H1 (cell line): ENCODE measurements around the gene CHAC1. TPM values are rescaled to one million over a fixed set of nuclear protein-coding genes. Genes with fewer than 3 reads are reported as not detected.

Experiments
- CTCF ChIA-PET: fragments of 300-600 bp; sonication (Branson Sonifier 250); formaldehyde crosslinking; loops from one replicate; lab custom pipeline; 2021; ENCODE audit not compliant: partially characterized antibody; lab: Charles Lee
- POLR2A ChIA-PET: fragments of 300-600 bp; sonication (Branson Sonifier 250); formaldehyde crosslinking; loops from one replicate; lab custom pipeline; 2021; ENCODE audit warnings: inconsistent platforms; ENCODE audit not compliant: partially characterized antibody; lab: Charles Lee
- DNase-seq, 2 experiments: peaks; one replicate each; pipeline versions ENCODE4 v3.0.0 to v3.0.0-alpha.2; 2010 to 2022; ENCODE audit warnings: low spot score in 2 of 2, low read depth in 1 of 2, mixed read lengths in 1 of 2
- FAIRE-seq: peaks from 2 replicates; lab custom pipeline; 2011; peaks lifted over from hg19 to GRCh38; lab: Jason Lieb, UNC
- H2AFZ ChIP-seq: 2 replicates; pipeline ENCODE4 v1.8.1; 2012; ENCODE audit warnings: low read length, inconsistent platforms
- H2AK5ac ChIP-seq: 2 replicates; pipeline ENCODE4 v1.6.1; 2013; ENCODE audit warnings: low read depth, low read length
- H2BK120ac ChIP-seq: replicated peaks from 2 replicates; pipeline ENCODE3; 2013; ENCODE audit warnings: low read depth, low read length, inconsistent platforms
- H2BK12ac ChIP-seq: 2 replicates; pipeline ENCODE4 v1.6.1; 2013; ENCODE audit warnings: low read depth, low read length
- H2BK15ac ChIP-seq: 2 replicates; pipeline ENCODE4 v1.6.1; 2013; ENCODE audit warnings: low read length
- H2BK20ac ChIP-seq: 2 replicates; pipeline ENCODE4 v1.6.1; 2013; ENCODE audit warnings: low read length
- H2BK5ac ChIP-seq: 2 replicates; pipeline ENCODE4 v1.6.1; 2013; ENCODE audit warnings: low read depth, low read length
- H3K14ac ChIP-seq: 2 replicates; pipeline ENCODE4 v1.6.1; 2013; ENCODE audit warnings: inconsistent platforms; ENCODE audit not compliant: insufficient read length
- H3K18ac ChIP-seq: 2 replicates; pipeline ENCODE4 v1.6.1; 2013; ENCODE audit warnings: low read length; ENCODE audit errors: extremely low read depth
- H3K23ac ChIP-seq: 2 replicates; pipeline ENCODE4 v1.6.1; 2013; ENCODE audit warnings: inconsistent platforms; ENCODE audit not compliant: insufficient read length
- H3K23me2 ChIP-seq: 2 replicates; pipeline ENCODE4 v1.6.1; 2013; ENCODE audit warnings: low read depth, low read length
- H3K27ac ChIP-seq: 2 replicates; pipeline ENCODE4 v1.6.1; 2011; ENCODE audit warnings: low read depth, low read length, inconsistent platforms
- H3K27me3 ChIP-seq, 4 experiments: replicated peaks in 1 of 4; 1 replicate in 1 of 4; 2 replicates in 3 of 4; pipeline versions ENCODE4 v1.6.1 to v1.8.1; 2011 to 2013; ENCODE audit warnings: low read length in 3 of 4, mild to moderate bottlenecking in 3 of 4, inconsistent platforms in 2 of 4, mixed read lengths in 2 of 4, moderate library complexity in 1 of 4; ENCODE audit not compliant: control insufficient read depth in 3 of 4, insufficient read depth in 3 of 4; ENCODE audit errors: extremely low read depth in 1 of 4
- H3K36me3 ChIP-seq, 4 experiments: 2 replicates each; pipeline versions ENCODE4 v1.6.1 to v1.8.1; 2011 to 2013; ENCODE audit warnings: mild to moderate bottlenecking in 4 of 4, low read length in 3 of 4, moderate library complexity in 2 of 4, control low read depth in 1 of 4, inconsistent platforms in 1 of 4; ENCODE audit not compliant: insufficient read depth in 4 of 4, control insufficient read depth in 2 of 4
- H3K4ac ChIP-seq: replicated peaks from 2 replicates; pipeline ENCODE3; 2013; ENCODE audit warnings: low read length, low read depth, mixed read lengths, inconsistent platforms; ENCODE audit not compliant: insufficient read length
- H3K4me1 ChIP-seq, 4 experiments: replicated peaks in 1 of 4; 1 replicate in 1 of 4; 2 replicates in 3 of 4; pipeline versions ENCODE4 v1.6.1 to v1.8.1; 2011 to 2013; ENCODE audit warnings: low read length in 3 of 4, inconsistent platforms in 2 of 4, mixed read lengths in 1 of 4; ENCODE audit not compliant: insufficient read depth in 4 of 4, control insufficient read depth in 3 of 4
- H3K4me2 ChIP-seq, 2 experiments: 2 replicates each; pipeline versions ENCODE4 v1.6.1 to v1.8.1; 2011 to 2013; ENCODE audit warnings: low read depth in 2 of 2, low read length in 2 of 2, control low read depth in 1 of 2, inconsistent platforms in 1 of 2, mild to moderate bottlenecking in 1 of 2; ENCODE audit not compliant: insufficient read depth in 1 of 2
- H3K4me3 ChIP-seq, 4 experiments: fragments of 200-600, 300-600 bp in 1 of 4; sonication (generic), shearing (Covaris generic), sonication (Bioruptor Twin) in 1 of 4; 2 replicates each; pipeline versions ENCODE4 v1.5.1 to v1.8.1; 2011 to 2016; ENCODE audit warnings: low read length in 4 of 4, low read depth in 3 of 4, control low read depth in 2 of 4, inconsistent platforms in 2 of 4, mild to moderate bottlenecking in 2 of 4, mixed read lengths in 1 of 4, moderate library complexity in 1 of 4; ENCODE audit not compliant: insufficient read depth in 2 of 4; ENCODE audit errors: extremely low read depth in 1 of 4
- H3K56ac ChIP-seq: replicated peaks from 2 replicates; pipeline ENCODE3; 2013; ENCODE audit warnings: low read depth, mild to moderate bottlenecking, mixed read lengths, low read length, inconsistent platforms; ENCODE audit not compliant: insufficient read length
- H3K79me1 ChIP-seq: 2 replicates; pipeline ENCODE4 v1.6.1; 2013; ENCODE audit warnings: low read depth, low read length, control low read depth
- H3K79me2 ChIP-seq, 2 experiments: 2 replicates each; pipeline versions ENCODE4 v1.6.1 to v1.8.1; 2012 to 2013; ENCODE audit warnings: low read length in 2 of 2, mild to moderate bottlenecking in 2 of 2, inconsistent platforms in 1 of 2; ENCODE audit not compliant: insufficient read depth in 2 of 2, control insufficient read depth in 1 of 2
- H3K9ac ChIP-seq, 4 experiments: replicated peaks in 1 of 4; 1 replicate in 1 of 4; 2 replicates in 3 of 4; pipeline versions ENCODE4 v1.6.1 to v1.8.1; 2011 to 2013; ENCODE audit warnings: low read depth in 3 of 4, low read length in 3 of 4, control low read depth in 2 of 4, mild to moderate bottlenecking in 2 of 4, moderate library complexity in 2 of 4, inconsistent platforms in 1 of 4; ENCODE audit errors: extremely low read depth in 1 of 4
- H3K9me3 ChIP-seq, 2 experiments: 2 replicates each; pipeline versions ENCODE4 v1.6.1 to v1.8.1; 2012 to 2013; ENCODE audit warnings: mild to moderate bottlenecking in 2 of 2, moderate library complexity in 2 of 2, control low read depth in 1 of 2, inconsistent platforms in 1 of 2, low read depth in 1 of 2, low read length in 1 of 2, mixed read lengths in 1 of 2; ENCODE audit not compliant: insufficient read depth in 2 of 2
- H4K20me1 ChIP-seq, 2 experiments: replicated peaks in 1 of 2; 2 replicates each; pipeline versions ENCODE3 to v1.8.1; 2011 to 2013; ENCODE audit warnings: inconsistent platforms in 2 of 2, low read length in 2 of 2, mild to moderate bottlenecking in 1 of 2; ENCODE audit not compliant: insufficient read depth in 2 of 2, control insufficient read depth in 1 of 2
- H4K5ac ChIP-seq: 2 replicates; pipeline ENCODE4 v1.6.1; 2013; ENCODE audit warnings: low read length, low read depth, mixed read lengths, inconsistent platforms; ENCODE audit not compliant: insufficient read length
- H4K8ac ChIP-seq: 2 replicates; pipeline ENCODE4 v1.8.0; 2013; ENCODE audit warnings: mild to moderate bottlenecking, moderate library complexity, low read length, inconsistent platforms; ENCODE audit not compliant: insufficient read depth; ENCODE audit errors: extremely low read depth
- H4K91ac ChIP-seq: replicated peaks from 2 replicates; pipeline ENCODE3; 2013; ENCODE audit warnings: low read length, mixed read lengths, inconsistent platforms; ENCODE audit not compliant: insufficient read length
- CEBPB ChIP-seq: IDR thresholded peaks from 2 replicates; pipeline ENCODE4 v1.6.1; 2012; ENCODE audit warnings: low read depth, low read length
- CHD2 ChIP-seq: IDR thresholded peaks from 2 replicates; pipeline ENCODE4 v1.6.1; 2012; ENCODE audit warnings: low read length, improper control_type of control experiment
- EZH2 ChIP-seq: fragments of 200-600 bp; sonication (generic); IDR thresholded peaks from 2 replicates; pipeline ENCODE4 v1.7.1; 2012; ENCODE audit warnings: low read depth, mild to moderate bottlenecking, moderate library complexity, low read length, inconsistent platforms; ENCODE audit not compliant: severe bottlenecking
- HDAC2 ChIP-seq, 2 experiments: fragments of 300-600 bp in 1 of 2; sonication (generic) in 1 of 2; IDR thresholded peaks; 2 replicates each; pipeline ENCODE4 v1.6.1; 2011 to 2012; ENCODE audit warnings: low read depth in 2 of 2, low read length in 2 of 2, mild to moderate bottlenecking in 2 of 2, moderate library complexity in 2 of 2, borderline replicate concordance in 1 of 2, inconsistent platforms in 1 of 2
- JUN ChIP-seq: IDR thresholded peaks from 2 replicates; pipeline ENCODE4 v1.6.1; 2011; ENCODE audit warnings: low read depth, mild to moderate bottlenecking, improper control_type of control experiment, low read length
- KDM1A ChIP-seq: fragments of 200-600, 300-600 bp; sonication (generic); IDR thresholded peaks from 2 replicates; pipeline ENCODE4 v1.7.1; 2016; ENCODE audit warnings: mild to moderate bottlenecking, low read length, borderline replicate concordance
- MAFK ChIP-seq: IDR thresholded peaks from 2 replicates; pipeline ENCODE4 v1.6.1; 2012; ENCODE audit warnings: low read depth, mild to moderate bottlenecking, improper control_type of control experiment, low read length
- MAX ChIP-seq: IDR thresholded peaks from 2 replicates; pipeline ENCODE4 v1.6.1; 2012; ENCODE audit warnings: inconsistent platforms
- PHF8 ChIP-seq: fragments of 200-600 bp; sonication (generic); conservative IDR thresholded peaks from 2 replicates; pipeline ENCODE4 v1.7.1; 2012; ENCODE audit warnings: low read depth, mild to moderate bottlenecking, inconsistent platforms, low read length, moderate library complexity
- RNF2 ChIP-seq: fragments of 200-900, 300-1000 bp; sonication (generic); IDR thresholded peaks from 2 replicates; pipeline ENCODE4 v1.7.1; 2016; ENCODE audit warnings: borderline replicate concordance, low read depth, mild to moderate bottlenecking, antibody characterized with exemption, low read length; ENCODE audit not compliant: poor library complexity, severe bottlenecking; ENCODE audit errors: missing control alignments
- RXRA ChIP-seq: IDR thresholded peaks from 2 replicates; pipeline ENCODE4 v1.6.1; 2011; ENCODE audit warnings: low read depth, mild to moderate bottlenecking, low read length, moderate library complexity; ENCODE audit not compliant: insufficient read depth
- SUZ12 ChIP-seq: fragments of 200-600 bp; sonication (generic); IDR thresholded peaks from 2 replicates; pipeline ENCODE4 v1.6.1; 2012; ENCODE audit warnings: mild to moderate bottlenecking, inconsistent platforms, low read length, moderate library complexity, mixed read lengths
- TBP ChIP-seq: IDR thresholded peaks from 2 replicates; pipeline ENCODE4 v1.6.1; 2011; ENCODE audit warnings: low read depth, low read length, improper control_type of control experiment
- WGBS, 2 experiments: shearing (Covaris generic) in 1 of 2; methylation state at CpG; one replicate each; pipeline versions ENCODE4 v1.1.6 to v1.1.7; 2013 to 2015; ENCODE audit warnings: low lambda C conversion rate in 2 of 2, mixed read lengths in 2 of 2, inconsistent platforms in 1 of 2, low coverage in 1 of 2, missing lambda C conversion rate in 1 of 2; ENCODE audit not compliant: insufficient replicate concordance in 2 of 2, insufficient coverage in 1 of 2, insufficient read length in 1 of 2; ENCODE audit errors: extremely low coverage in 1 of 2, missing lambda C conversion rate in 1 of 2; 5-methylcytosine and 5-hydroxymethylcytosine counted together
- polyA plus RNA-seq, 7 experiments: library from polyadenylated mRNA; depleted of rRNA in 3 of 7; stranded (reverse) in 5 of 7; unstranded in 2 of 7; fragments of >200 nt in 5 of 7; fragments of 200-250 nt in 2 of 7; gene quantifications; 1 replicate in 5 of 7; 2 replicates in 1 of 7; 4 replicates in 1 of 7; pipeline versions ENCODE4 v1.2.1 to v1.2.3, GENCODE V29; 2011 to 2013; ENCODE audit warnings: missing spikeins in 2 of 7, mixed read lengths in 2 of 7
- total RNA-seq: library from RNA; stranded (reverse); fragmentation: NEBNext Ultra II Directional; extraction: Animal tissue kit (Norgen Biotek cat#: 25700); gene quantifications from 2 replicates; pipeline ENCODE4 v1.2.1, GENCODE V29; 2021

Gene CHAC1
- total and polyA plus RNA-seq, 2 of the 8 experiments (the other 6 are each of a cell fraction or from before 2014, with no cell fraction given): 34.3 to 159 TPM

- Histone ChIP-seq H2AK5ac (no peak overlapping the region), H2BK12ac (no peak overlapping the region), H4K91ac (no peak overlapping the region), H3K9ac (no peak overlapping the region), H2BK120ac (no peak overlapping the region), H2BK5ac (no peak overlapping the region), H4K20me1 (peaks cover 9 to 13% of the 10 kb centered on the region in 2 experiments), H3K18ac (no peak overlapping the region), H3K4me3 (no peak overlapping the region), H3K79me2 (no peaks in the 10 kb centered on the region), H3K14ac (no peak overlapping the region), H3K4ac (no peak overlapping the region), H2BK20ac (no peak overlapping the region), H3K4me1 (peaks cover 0 to 23% (median 16%) of the 10 kb centered on the region in 4 experiments; a peak in 6 of 7 replicates), H3K23ac (no peak overlapping the region), H4K5ac (no peak overlapping the region), H3K4me2 (no peak overlapping the region), H3K79me1 (no peaks in the 10 kb centered on the region), H3K9me3 (no peaks in the 10 kb centered on the region), H3K23me2 (peaks cover 6% of the 10 kb centered on the region; the same call in 1 of the 2 replicates), H4K8ac (no peak overlapping the region), H2AFZ (no peak overlapping the region), H3K56ac (no peak overlapping the region), H3K27ac (no peak overlapping the region), H3K27me3 (no peaks in the 10 kb centered on the region; a peak in 1 of 7 replicates), H2BK15ac (no peak overlapping the region), H3K36me3 (peaks cover 2 to 12% (median 5%) of the 10 kb centered on the region in 4 experiments; a peak in 4 of 8 replicates)
- DNase-seq: no peak
- ChIA-PET CTCF (interaction anchor here (0.6 to 20.6 kb wide), 11 partner anchors 12 to 112 kb away, joined by 3 to 619 read pairs (median 56); partner anchors contain the start of genes DLL4 and VPS18), POLR2A (interaction anchor here (0.8 to 11.5 kb wide), 8 partner anchors 8 to 152 kb away, joined by 3 to 209 read pairs (median 4); partner anchors contain the start of genes CHAC1, DLL4 and VPS18)
- no peak for FAIRE-seq
- 93% methylated on average over 7 of the region's 7 CpGs; no CpG with 5 or more reads in 1 of the 2 experiments for WGBS, 2 experiments
- TF ChIP-seq HDAC2 (IDR thresholded peaks at IDR 0.05; ENCODE audit: borderline replicate concordance in 1 of 2, low read depth in 2 of 2, low read length in 2 of 2) (no peak), EZH2 (no peak), SUZ12 (no peak), MAX (no peak), CHD2 (no peak), MAFK (no peak), CEBPB (no peak), KDM1A (no peak), RNF2 (no peak), JUN (no peak), RXRA (no peak), TBP (no peak), PHF8 (no peak)
Measured at GRCh38 chr15:40908095-40908494, 45.2 kb upstream of the CHAC1 start.
